Activated CD8-positive, alpha-beta T cell treated with anti-CD3 and anti-CD28 coated beads, Interleukin-2, amount 10 ng/mL, durations not matched to agents 7 days and 5 days (primary cell): ENCODE results near the gene JPH3. TPM values are rescaled to one million over a fixed set of nuclear protein-coding genes. Genes with fewer than 3 reads are reported as not detected.

Experiments used
- ATAC-seq: fragments of 150-1000 bp; cut with Tn5 transposase; one replicate; pipeline ENCODE4 v1.10.0; 2021; ENCODE audit warnings: moderate library complexity
- CTCF ChIA-PET: fragments of 350-600 bp; sonication (Branson Sonifier 250); formaldehyde crosslinking; loops from one replicate; lab custom pipeline; 2021; ENCODE audit warnings: antibody characterized with exemption; lab: Charles Lee
- POLR2A ChIA-PET: fragments of 350-600 bp; sonication (Branson Sonifier 250); formaldehyde crosslinking; loops from one replicate; lab custom pipeline; 2021; ENCODE audit warnings: antibody characterized with exemption; lab: Charles Lee
- DNase-seq: peaks from one replicate; pipeline ENCODE4 v3.0.0-alpha.2; 2020
- H3K27ac Mint-ChIP-seq: one replicate; pipeline ENCODE4 v1.8.0; 2021; ENCODE audit warnings: mild to moderate bottlenecking, mixed read lengths
- H3K27me3 Mint-ChIP-seq: one replicate; pipeline ENCODE4 v1.8.0; 2021; ENCODE audit warnings: low read depth, mixed read lengths
- H3K36me3 Mint-ChIP-seq: one replicate; pipeline ENCODE4 v1.8.0; 2021; ENCODE audit warnings: low read depth, mixed read lengths
- H3K4me1 Mint-ChIP-seq: one replicate; pipeline ENCODE4 v1.8.0; 2021; ENCODE audit warnings: low read depth, mixed read lengths
- H3K4me3 Mint-ChIP-seq: one replicate; pipeline ENCODE4 v1.8.0; 2021; ENCODE audit warnings: mild to moderate bottlenecking, mixed read lengths
- H3K9me3 Mint-ChIP-seq: one replicate; pipeline ENCODE4 v1.8.0; 2022; ENCODE audit warnings: mixed read lengths; ENCODE audit not compliant: insufficient read depth
- total RNA-seq, 2 experiments: library from RNA; stranded (reverse); gene quantifications; one replicate each; pipeline ENCODE4 v1.2.3, GENCODE V29; 2021

Gene JPH3
- total RNA-seq, 2 experiments from 2014 or later = not detected

- Mint-ChIP-seq H3K27me3 (no peaks in the 10 kb centered on the region), H3K27ac (no peak overlapping the region), H3K4me3 (no peak overlapping the region), H3K9me3 (no peaks in the 10 kb centered on the region), H3K4me1 (no peaks in the 10 kb centered on the region), H3K36me3 (no peaks in the 10 kb centered on the region)
- ATAC-seq (no peak), DNase-seq (no peak)
- CTCF ChIA-PET = no interaction called here
- POLR2A ChIA-PET = no interaction called here
Measured at GRCh38 chr16:87688876-87689815, 86.8 kb downstream of the JPH3 start.

- ChIA-PET CTCF (no interaction called here), POLR2A (no interaction called here)
- Mint-ChIP-seq H3K9me3 (no peaks in the 10 kb centered on the region), H3K4me3 (no peak overlapping the region), H3K36me3 (no peaks in the 10 kb centered on the region), H3K4me1 (no peaks in the 10 kb centered on the region), H3K27me3 (no peaks in the 10 kb centered on the region), H3K27ac (no peak overlapping the region)
- DNase-seq (no peak), ATAC-seq (no peak)
Measured at GRCh38 chr16:87689956-87690465, 87.7 kb downstream of the JPH3 start.

GRCh38 chr16:87690911-87691685 is 88.8 kb downstream of the JPH3 start:
- DNase-seq (no peak), ATAC-seq (no peak)
- CTCF ChIA-PET = no interaction called here
- Mint-ChIP-seq H3K4me3 (no peak overlapping the region), H3K4me1 (no peaks in the 10 kb centered on the region), H3K27me3 (no peaks in the 10 kb centered on the region), H3K9me3 (no peaks in the 10 kb centered on the region), H3K27ac (no peak overlapping the region), H3K36me3 (no peaks in the 10 kb centered on the region)
- POLR2A ChIA-PET = no interaction called here

GRCh38 chr16:87691686-87692079 is 89.4 kb downstream of the JPH3 start:
- Mint-ChIP-seq H3K36me3 (no peaks in the 10 kb centered on the region), H3K27me3 (no peaks in the 10 kb centered on the region), H3K4me1 (no peaks in the 10 kb centered on the region), H3K4me3 (no peak overlapping the region), H3K9me3 (no peaks in the 10 kb centered on the region), H3K27ac (no peak overlapping the region)
- ATAC-seq (no peak), DNase-seq (no peak)
- CTCF ChIA-PET = no interaction called here
- POLR2A ChIA-PET = no interaction called here

GRCh38 chr16:87692176-87692575 is 89.9 kb downstream of the JPH3 start:
- Mint-ChIP-seq H3K36me3 (peaks cover 2% of the 10 kb centered on the region), H3K9me3 (no peaks in the 10 kb centered on the region), H3K4me3 (no peak overlapping the region), H3K4me1 (no peaks in the 10 kb centered on the region), H3K27ac (no peak overlapping the region), H3K27me3 (no peaks in the 10 kb centered on the region)
- DNase-seq (no peak), ATAC-seq (no peak)
- ChIA-PET CTCF (no interaction called here), POLR2A (no interaction called here)

- Mint-ChIP-seq H3K9me3 (no peaks in the 10 kb centered on the region), H3K4me1 (no peaks in the 10 kb centered on the region), H3K27me3 (no peaks in the 10 kb centered on the region), H3K4me3 (no peak overlapping the region), H3K36me3 (peaks cover 6% of the 10 kb centered on the region), H3K27ac (no peak overlapping the region)
- ChIA-PET CTCF (interaction anchor here (1.1 kb wide), 1 partner anchor 76 kb away, joined by 5 read pairs; no protein-coding TSS in a partner anchor), POLR2A (no interaction called here)
- no peak for ATAC-seq
- DNase-seq = no peak
Measured at GRCh38 chr16:87692756-87693155, 90.4 kb downstream of the JPH3 start.

- H3K4me1 Mint-ChIP-seq = peaks cover 5% of the 10 kb centered on the region
- DNase-seq (no peak), ATAC-seq (no peak)
- H3K4me3 Mint-ChIP-seq = no peak overlapping the region
- CTCF ChIA-PET = interaction anchor here (0.6 kb wide), 1 partner anchor 617 kb away, joined by 3 read pairs; no protein-coding TSS in a partner anchor
- H3K9me3 Mint-ChIP-seq = no peaks in the 10 kb centered on the region
- no peak overlapping the region for H3K27ac Mint-ChIP-seq
- H3K27me3 Mint-ChIP-seq = no peaks in the 10 kb centered on the region
- peaks cover 10% of the 10 kb centered on the region for H3K36me3 Mint-ChIP-seq
- POLR2A ChIA-PET = no interaction called here
Measured at GRCh38 chr16:87693827-87694226, 91.5 kb downstream of the JPH3 start.

- DNase-seq = no peak
- Mint-ChIP-seq H3K4me3 (no peak overlapping the region), H3K27me3 (no peaks in the 10 kb centered on the region), H3K36me3 (peaks cover 10% of the 10 kb centered on the region), H3K27ac (no peak overlapping the region), H3K9me3 (no peaks in the 10 kb centered on the region), H3K4me1 (peaks cover 8% of the 10 kb centered on the region)
- no peak for ATAC-seq
- POLR2A ChIA-PET = no interaction called here
- CTCF ChIA-PET = no interaction called here
Measured at GRCh38 chr16:87694441-87695125, 92.3 kb downstream of the JPH3 start.

GRCh38 chr16:87695534-87695933 is 93.2 kb downstream of the JPH3 start:
- DNase-seq (no peak), ATAC-seq (no peak)
- ChIA-PET CTCF (no interaction called here), POLR2A (no interaction called here)
- H3K4me3 Mint-ChIP-seq = no peak overlapping the region
- no peaks in the 10 kb centered on the region for H3K27me3 Mint-ChIP-seq
- no peaks in the 10 kb centered on the region for H3K9me3 Mint-ChIP-seq
- H3K4me1 Mint-ChIP-seq = peaks cover 13% of the 10 kb centered on the region
- H3K36me3 Mint-ChIP-seq = peaks cover 11% of the 10 kb centered on the region
- H3K27ac Mint-ChIP-seq = no peak overlapping the region

- peaks cover 25% of the 10 kb centered on the region for H3K4me1 Mint-ChIP-seq
- CTCF ChIA-PET = no interaction called here
- H3K27me3 Mint-ChIP-seq = no peaks in the 10 kb centered on the region
- DNase-seq (no peak), ATAC-seq (no peak)
- no peaks in the 10 kb centered on the region for H3K9me3 Mint-ChIP-seq
- H3K27ac Mint-ChIP-seq = no peak overlapping the region
- POLR2A ChIA-PET = no interaction called here
- H3K36me3 Mint-ChIP-seq = peaks cover 17% of the 10 kb centered on the region
- H3K4me3 Mint-ChIP-seq = no peak overlapping the region
Measured at GRCh38 chr16:87696726-87697125, 94.4 kb downstream of the JPH3 start.

- Mint-ChIP-seq H3K27ac (no peak overlapping the region), H3K4me1 (peaks cover 29% of the 10 kb centered on the region), H3K36me3 (peaks cover 21% of the 10 kb centered on the region), H3K9me3 (no peaks in the 10 kb centered on the region), H3K27me3 (no peaks in the 10 kb centered on the region), H3K4me3 (no peak overlapping the region)
- DNase-seq (no peak), ATAC-seq (no peak)
- ChIA-PET CTCF (no interaction called here), POLR2A (no interaction called here)
Measured at GRCh38 chr16:87697256-87697655, 94.9 kb downstream of the JPH3 start.
